WTC11 (cell line): ENCODE data around the gene SOSTDC1.

ENCODE experiments used
- CTCF ChIP-seq: fragments of 200-600 bp; IDR thresholded peaks from 2 replicates; pipeline ENCODE4 v1.8.0; 2022; ENCODE audit warnings: antibody characterized with exemption
- USF2 ChIP-seq: sonication (generic); formaldehyde crosslinking; IDR thresholded peaks from 2 replicates; pipeline ENCODE4 v1.8.1; 2023; ENCODE audit warnings: mild to moderate bottlenecking, missing genetic modification reagents, moderate library complexity
- ZNF263 ChIP-seq: sonication (generic); formaldehyde crosslinking; IDR thresholded peaks from 2 replicates; pipeline ENCODE4 v1.8.1; 2022; ENCODE audit warnings: low read depth, mild to moderate bottlenecking, moderate library complexity, missing genetic modification reagents

DNA sequence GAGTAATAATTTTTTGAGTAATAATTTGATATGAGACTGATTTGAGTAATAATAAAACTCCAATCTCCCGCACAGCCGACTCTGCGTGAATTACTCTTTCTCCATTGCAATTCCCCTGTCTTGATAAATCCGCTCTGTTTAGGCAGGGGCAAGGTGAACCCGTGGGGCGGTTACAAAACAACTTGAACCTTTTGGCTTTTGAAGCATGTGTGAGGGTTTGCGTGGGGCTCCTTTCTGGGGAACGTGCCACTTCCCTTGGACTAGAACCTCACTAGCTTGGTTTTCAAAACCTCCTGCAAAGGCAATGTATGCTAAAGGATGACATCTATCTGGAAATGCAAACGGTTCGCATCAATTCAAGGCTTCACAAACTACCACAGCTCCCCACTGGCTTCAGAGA, 45.7 kb downstream of the SOSTDC1 start:
- TF ChIP-seq CTCF (no peak), USF2 (CRISPR knock-in tag) (no peak), ZNF263 (no peak)
